ENCODE measurements around the gene VPS8.

The VPS8 gene

DNA sequence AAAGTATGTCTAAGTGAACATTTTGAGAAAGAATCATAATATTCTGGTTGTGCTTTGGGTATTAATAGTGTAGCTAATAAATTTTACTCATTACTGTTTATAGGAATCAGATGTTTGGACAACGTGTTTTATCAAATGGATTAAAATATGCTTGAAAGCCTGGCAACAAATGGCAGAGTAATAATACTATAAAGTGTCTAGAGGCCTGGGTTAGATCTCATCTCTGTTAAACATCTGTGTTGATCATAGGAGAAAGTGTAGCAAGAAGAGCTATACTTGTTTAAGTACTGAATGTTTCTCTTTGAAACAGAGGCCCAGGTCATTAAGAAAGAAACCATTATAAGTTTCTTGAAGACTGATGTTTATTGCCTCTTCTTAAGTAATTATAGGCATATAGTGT is 30.5 kb downstream of the VPS8 start:
- H3K4me3 ChIP-seq (replicated peaks; ENCODE audit: low read depth, low read length), result no peak overlapping the region
- TF ChIP-seq, protein P1, sequence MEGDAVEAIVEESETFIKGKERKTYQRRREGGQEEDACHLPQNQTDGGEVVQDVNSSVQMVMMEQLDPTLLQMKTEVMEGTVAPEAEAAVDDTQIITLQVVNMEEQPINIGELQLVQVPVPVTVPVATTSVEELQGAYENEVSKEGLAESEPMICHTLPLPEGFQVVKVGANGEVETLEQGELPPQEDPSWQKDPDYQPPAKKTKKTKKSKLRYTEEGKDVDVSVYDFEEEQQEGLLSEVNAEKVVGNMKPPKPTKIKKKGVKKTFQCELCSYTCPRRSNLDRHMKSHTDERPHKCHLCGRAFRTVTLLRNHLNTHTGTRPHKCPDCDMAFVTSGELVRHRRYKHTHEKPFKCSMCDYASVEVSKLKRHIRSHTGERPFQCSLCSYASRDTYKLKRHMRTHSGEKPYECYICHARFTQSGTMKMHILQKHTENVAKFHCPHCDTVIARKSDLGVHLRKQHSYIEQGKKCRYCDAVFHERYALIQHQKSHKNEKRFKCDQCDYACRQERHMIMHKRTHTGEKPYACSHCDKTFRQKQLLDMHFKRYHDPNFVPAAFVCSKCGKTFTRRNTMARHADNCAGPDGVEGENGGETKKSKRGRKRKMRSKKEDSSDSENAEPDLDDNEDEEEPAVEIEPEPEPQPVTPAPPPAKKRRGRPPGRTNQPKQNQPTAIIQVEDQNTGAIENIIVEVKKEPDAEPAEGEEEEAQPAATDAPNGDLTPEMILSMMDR (IDR thresholded peaks at IDR 0.05; ENCODE audit: low read depth, low read length, missing control alignments), result no peak
- no peak for DNase-seq (ENCODE audit: extremely low read depth, low read depth)

DNA sequence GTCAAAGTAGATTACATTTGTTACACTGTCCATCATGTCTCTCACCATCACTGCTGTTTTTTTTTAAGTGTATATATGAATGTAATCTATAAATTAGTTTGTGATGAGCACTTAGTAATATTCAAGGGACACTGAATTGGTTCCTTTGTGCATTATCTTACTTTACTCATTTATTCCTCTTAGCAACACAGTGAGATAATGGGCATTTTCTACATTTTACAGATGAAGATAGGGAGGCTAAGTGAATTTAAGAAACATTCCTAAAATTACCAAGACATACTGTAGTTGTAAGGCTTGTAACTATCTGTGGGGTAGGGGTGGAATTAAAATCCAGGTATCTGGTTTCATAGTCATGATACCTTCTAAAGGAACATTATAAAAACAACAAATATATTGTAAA is 33.9 kb downstream of the VPS8 start:
- TF ChIP-seq, protein P1 (IDR thresholded peaks at IDR 0.05; ENCODE audit: low read depth, low read length, missing control alignments), result no peak
- no peak overlapping the region for H3K4me3 ChIP-seq (replicated peaks; ENCODE audit: low read depth, low read length)
- no peak for DNase-seq (ENCODE audit: extremely low read depth, low read depth)

DNA sequence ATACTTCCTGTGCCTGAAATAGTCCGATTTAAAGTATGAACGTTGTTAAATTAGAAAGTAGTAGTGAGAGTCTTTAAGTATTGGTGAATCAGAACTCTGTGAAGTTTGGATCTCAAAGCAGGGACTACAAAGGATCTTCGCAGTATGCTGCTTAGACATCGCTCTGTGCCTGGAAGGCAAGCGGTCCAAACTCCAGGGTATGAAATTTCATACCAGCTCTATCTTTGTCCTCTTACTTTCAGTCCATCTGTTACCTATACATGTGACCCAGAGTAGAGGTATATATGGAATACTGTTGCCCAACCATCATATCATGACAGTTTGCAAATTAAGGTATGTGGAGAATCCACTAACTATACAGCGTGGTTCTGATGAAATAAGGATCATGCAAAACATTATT is 34.5 kb downstream of the VPS8 start:
- TF ChIP-seq, protein P1 (IDR thresholded peaks at IDR 0.05; ENCODE audit: low read depth, low read length, missing control alignments), result no peak
- no peak overlapping the region for H3K4me3 ChIP-seq (replicated peaks; ENCODE audit: low read depth, low read length)

DNA sequence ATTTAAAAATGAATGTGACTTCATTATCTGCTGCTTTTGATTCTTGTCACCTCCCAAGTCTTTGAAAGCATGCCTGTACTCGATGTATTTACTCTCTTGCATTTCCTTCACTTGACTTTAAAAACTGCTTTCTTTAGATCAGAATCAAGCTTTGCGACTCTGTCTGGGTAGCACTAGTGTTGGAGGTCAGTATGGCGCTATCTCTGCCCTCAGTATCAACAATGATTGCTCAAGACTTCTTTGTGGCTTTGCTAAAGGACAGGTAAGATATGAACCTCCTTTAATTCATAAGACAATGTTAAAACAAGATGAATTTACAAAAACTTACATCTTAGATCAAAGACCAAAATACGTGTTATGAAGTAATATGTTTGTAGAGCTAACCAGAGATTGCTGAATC is 37.0 kb downstream of the VPS8 start:
- DNase-seq (ENCODE audit: extremely low read depth, low read depth), result no peak
- H3K4me3 ChIP-seq (replicated peaks; ENCODE audit: low read depth, low read length), result no peak overlapping the region
- TF ChIP-seq, protein P1 (IDR thresholded peaks at IDR 0.05; ENCODE audit: low read depth, low read length, missing control alignments), result no peak

More for the DNA sequence above, 34.5 kb downstream of the VPS8 start:
- DNase-seq (ENCODE audit: extremely low read depth, low read depth), result no peak

DNA sequence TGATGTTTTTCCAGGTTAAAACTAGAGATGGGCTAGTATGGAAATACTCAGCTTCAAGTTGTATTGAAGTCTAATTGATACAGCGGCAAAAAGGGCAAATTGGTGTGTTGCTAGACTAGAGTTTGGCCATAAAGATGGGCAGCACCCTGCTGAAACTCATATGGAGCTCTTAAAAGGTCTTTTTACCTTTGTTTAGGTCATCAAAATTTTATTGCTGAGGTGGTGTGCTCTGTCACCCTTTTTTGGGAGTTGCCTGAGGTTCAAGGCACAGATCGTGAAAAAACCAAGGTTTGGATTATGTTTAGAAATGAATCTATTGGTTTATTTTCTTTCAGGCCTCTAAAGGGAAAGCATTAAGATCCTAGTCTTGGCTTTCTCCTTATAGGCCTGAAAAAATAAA is 38.2 kb downstream of the VPS8 start:
- DNase-seq (ENCODE audit: extremely low read depth, low read depth), result no peak
- no peak overlapping the region for H3K4me3 ChIP-seq (replicated peaks; ENCODE audit: low read depth, low read length)
- TF ChIP-seq, protein P1 (IDR thresholded peaks at IDR 0.05; ENCODE audit: low read depth, low read length, missing control alignments), result no peak

DNA sequence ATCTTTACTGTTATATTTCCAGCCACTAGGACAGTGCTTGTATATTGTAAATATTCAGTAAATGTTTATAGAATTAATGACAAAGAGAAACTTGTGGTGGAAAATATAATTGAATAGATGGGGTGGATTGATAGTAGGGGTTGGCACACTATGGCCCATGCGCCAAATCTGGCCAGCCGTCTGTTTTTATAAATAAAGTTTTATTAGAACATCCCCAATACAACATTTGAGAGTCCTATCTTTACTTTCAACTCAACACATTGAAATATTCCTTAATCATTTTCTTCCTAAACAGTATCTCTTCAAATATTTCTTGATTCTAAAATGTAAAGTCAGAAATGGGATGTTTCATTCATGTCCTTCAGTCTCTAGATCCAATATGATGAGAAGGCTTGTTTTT is 45.1 kb downstream of the VPS8 start:
- H3K4me3 ChIP-seq (replicated peaks; ENCODE audit: low read depth, low read length), result no peak overlapping the region
- no peak for DNase-seq (ENCODE audit: extremely low read depth, low read depth)
- TF ChIP-seq, protein P1 (IDR thresholded peaks at IDR 0.05; ENCODE audit: low read depth, low read length, missing control alignments), result no peak

DNA sequence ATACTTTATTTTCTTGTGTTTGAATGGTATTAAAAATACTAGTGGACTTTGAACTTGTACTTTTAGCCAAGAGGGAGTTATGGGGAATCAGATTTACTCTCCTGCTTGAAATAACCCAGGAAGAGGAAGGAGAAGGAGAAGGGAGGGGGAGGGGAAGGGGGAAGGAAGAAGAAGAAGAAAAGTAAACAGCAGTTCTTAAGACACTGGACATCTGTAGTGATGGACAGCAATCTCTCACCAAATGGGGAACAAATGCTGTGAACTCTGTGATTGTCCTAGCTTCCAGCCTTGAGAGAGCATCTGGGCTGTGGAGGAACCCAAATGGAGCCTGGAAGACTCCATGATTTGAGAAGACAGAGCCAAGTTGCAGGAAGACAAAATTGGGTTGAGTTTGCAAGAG is 52.0 kb downstream of the VPS8 start:
- H3K4me3 ChIP-seq (replicated peaks; ENCODE audit: low read depth, low read length), result no peak overlapping the region
- no peak for DNase-seq (ENCODE audit: extremely low read depth, low read depth)
- TF ChIP-seq, protein P1 (IDR thresholded peaks at IDR 0.05; ENCODE audit: low read depth, low read length, missing control alignments), result no peak
